H9 (cell line): ENCODE measurements around the gene SEZ6. TPM values are rescaled to one million over a fixed set of nuclear protein-coding genes. Genes with fewer than 3 reads are reported as not detected.

Experiments
- DNase-seq: peaks from one replicate; pipeline ENCODE4 v3.0.0-alpha.2; 2017
- H2AFZ ChIP-seq: one replicate; pipeline ENCODE4 v1.6.1; 2013; ENCODE audit warnings: mild to moderate bottlenecking, low read length, control low read depth, moderate library complexity
- H2AK5ac ChIP-seq: 2 replicates; pipeline ENCODE4 v1.6.1; 2013; ENCODE audit warnings: low read length, control low read depth, mixed read lengths; ENCODE audit not compliant: insufficient read length
- H2BK120ac ChIP-seq: one replicate; pipeline ENCODE4 v1.6.1; 2013; ENCODE audit warnings: low read depth, mild to moderate bottlenecking, low read length, control low read depth, inconsistent platforms; ENCODE audit not compliant: poor library complexity, severe bottlenecking
- H2BK12ac ChIP-seq: 2 replicates; pipeline ENCODE4 v1.6.1; 2013; ENCODE audit warnings: low read length, control low read depth, mixed read lengths, low read depth; ENCODE audit not compliant: insufficient read length
- H2BK15ac ChIP-seq: 2 replicates; pipeline ENCODE4 v1.6.1; 2013; ENCODE audit warnings: low read depth, low read length, control low read depth
- H2BK20ac ChIP-seq: one replicate; pipeline ENCODE4 v1.6.1; 2013; ENCODE audit warnings: low read depth, mild to moderate bottlenecking, low read length, control low read depth, inconsistent platforms; ENCODE audit not compliant: poor library complexity, severe bottlenecking
- H2BK5ac ChIP-seq: 2 replicates; pipeline ENCODE4 v1.6.1; 2013; ENCODE audit warnings: low read length, control low read depth, mixed read lengths; ENCODE audit not compliant: insufficient read length
- H3K14ac ChIP-seq: 2 replicates; pipeline ENCODE4 v1.6.1; 2013; ENCODE audit warnings: low read length, control low read depth; ENCODE audit not compliant: insufficient read depth
- H3K18ac ChIP-seq: 2 replicates; pipeline ENCODE4 v1.6.1; 2013; ENCODE audit warnings: low read depth, mild to moderate bottlenecking, mixed read lengths, low read length, control low read depth; ENCODE audit not compliant: insufficient read length
- H3K23ac ChIP-seq: 2 replicates; pipeline ENCODE4 v1.6.1; 2013; ENCODE audit warnings: low read length, control low read depth, mixed read lengths, low read depth; ENCODE audit not compliant: insufficient read length
- H3K23me2 ChIP-seq: 2 replicates; pipeline ENCODE4 v1.6.1; 2013; ENCODE audit warnings: low read depth, mild to moderate bottlenecking, mixed read lengths, low read length, control low read depth; ENCODE audit not compliant: insufficient read length, poor library complexity, severe bottlenecking
- H3K27ac ChIP-seq: 2 replicates; pipeline ENCODE4 v1.5.1; 2013; ENCODE audit warnings: low read length, control low read depth, mixed read lengths, low read depth; ENCODE audit not compliant: insufficient read length
- H3K27me3 ChIP-seq: 2 replicates; pipeline ENCODE4 v1.6.1; 2013; ENCODE audit warnings: low read length, control low read depth, inconsistent platforms; ENCODE audit not compliant: insufficient read depth
- H3K4ac ChIP-seq: 2 replicates; pipeline ENCODE4 v1.6.1; 2013; ENCODE audit warnings: low read depth, mild to moderate bottlenecking, control low read depth, inconsistent platforms, low read length, moderate library complexity
- H3K4me1 ChIP-seq: 2 replicates; pipeline ENCODE4 v1.6.1; 2013; ENCODE audit warnings: low read length, control low read depth, inconsistent platforms; ENCODE audit not compliant: insufficient read depth
- H3K4me2 ChIP-seq: 2 replicates; pipeline ENCODE4 v1.6.1; 2013; ENCODE audit warnings: low read length, control low read depth, mixed read lengths; ENCODE audit not compliant: insufficient read length, insufficient read depth
- H3K56ac ChIP-seq: 2 replicates; pipeline ENCODE4 v1.6.1; 2013; ENCODE audit warnings: low read depth, mild to moderate bottlenecking, mixed read lengths, low read length, control low read depth; ENCODE audit not compliant: insufficient read length
- H3K79me1 ChIP-seq: 2 replicates; pipeline ENCODE4 v1.6.1; 2013; ENCODE audit warnings: low read depth, mild to moderate bottlenecking, moderate library complexity, low read length, control low read depth, inconsistent platforms; ENCODE audit not compliant: insufficient read depth, poor library complexity, severe bottlenecking
- H3K79me2 ChIP-seq: 2 replicates; pipeline ENCODE4 v1.6.1; 2013; ENCODE audit warnings: low read length, control low read depth, inconsistent platforms; ENCODE audit not compliant: insufficient read depth
- H3K9ac ChIP-seq: 2 replicates; pipeline ENCODE4 v1.6.1; 2013; ENCODE audit warnings: low read length, control low read depth, mixed read lengths; ENCODE audit not compliant: insufficient read length; ENCODE audit errors: extremely low read depth
- H3K9me3 ChIP-seq: one replicate; pipeline ENCODE4 v1.6.1; 2013; ENCODE audit warnings: low read depth, low read length, inconsistent platforms; ENCODE audit not compliant: control insufficient read depth
- H3T11ph ChIP-seq: one replicate; pipeline ENCODE4 v1.6.1; 2013; ENCODE audit warnings: mild to moderate bottlenecking, low read length, control low read depth, inconsistent platforms
- H4K20me1 ChIP-seq: one replicate; pipeline ENCODE4 v1.6.1; 2013; ENCODE audit not compliant: control insufficient read depth, insufficient read length, insufficient read depth
- H4K5ac ChIP-seq: 2 replicates; pipeline ENCODE4 v1.6.1; 2013; ENCODE audit warnings: low read depth, mild to moderate bottlenecking, mixed read lengths, low read length, control low read depth; ENCODE audit not compliant: insufficient read length
- H4K8ac ChIP-seq: replicated peaks from 2 replicates; pipeline ENCODE4 v1.6.1; 2013; ENCODE audit warnings: low read length, control low read depth, mixed read lengths, low read depth; ENCODE audit not compliant: insufficient read length
- H4K91ac ChIP-seq: 2 replicates; pipeline ENCODE4 v1.6.1; 2013; ENCODE audit warnings: low read depth, mild to moderate bottlenecking, moderate library complexity, mixed read lengths, low read length, control low read depth; ENCODE audit not compliant: insufficient read length
- H3K27ac Mint-ChIP-seq, 3 experiments: 2 replicates in 2 of 3; 3 replicates in 1 of 3; pipeline ENCODE4 v1.8.0; 2020 to 2021; ENCODE audit warnings: mixed read lengths in 3 of 3, mild to moderate bottlenecking in 1 of 3, moderate library complexity in 1 of 3
- H3K27me3 Mint-ChIP-seq: 2 replicates; pipeline ENCODE4 v1.8.0; 2021; ENCODE audit warnings: low read depth, mild to moderate bottlenecking, moderate library complexity, mixed read lengths
- H3K36me3 Mint-ChIP-seq, 3 experiments: 2 replicates in 2 of 3; 3 replicates in 1 of 3; pipeline ENCODE4 v1.8.0; 2020 to 2021; ENCODE audit warnings: low read depth in 3 of 3, mixed read lengths in 3 of 3; ENCODE audit not compliant: insufficient read depth in 1 of 3
- H3K4me1 Mint-ChIP-seq, 2 experiments: 2 replicates each; pipeline ENCODE4 v1.8.0; 2020; ENCODE audit warnings: mixed read lengths in 2 of 2
- H3K4me3 Mint-ChIP-seq, 2 experiments: 2 replicates in 1 of 2; 3 replicates in 1 of 2; pipeline ENCODE4 v1.8.0; 2020 to 2021; ENCODE audit warnings: mild to moderate bottlenecking in 2 of 2, mixed read lengths in 2 of 2, moderate library complexity in 1 of 2
- H3K9me3 Mint-ChIP-seq, 2 experiments: 2 replicates in 1 of 2; 3 replicates in 1 of 2; pipeline ENCODE4 v1.8.0; 2020; ENCODE audit warnings: mild to moderate bottlenecking in 2 of 2, mixed read lengths in 2 of 2, moderate library complexity in 1 of 2
- CTCF ChIP-seq: fragments of 200-600 bp; sonication (generic); conservative IDR thresholded peaks from 3 replicates; pipeline ENCODE4 v1.8.0; 2021; ENCODE audit warnings: antibody characterized with exemption, mild to moderate bottlenecking
- WGBS: extraction: QIAGEN DNeasy Blood & Tissue Kit; methylation state at CpG from one replicate; pipeline ENCODE4 v1.1.7; 2013; ENCODE audit warnings: missing lambda C conversion rate, low lambda C conversion rate, mixed read lengths; ENCODE audit not compliant: insufficient read length; ENCODE audit errors: extremely low coverage; 5-methylcytosine and 5-hydroxymethylcytosine counted together
- total RNA-seq: library from RNA; stranded (reverse); gene quantifications from 2 replicates; pipeline ENCODE4 v1.2.1, GENCODE V29; 2021

The SEZ6 gene
- total RNA-seq, 1 experiment from 2014 or later, result 1.8 TPM

DNA sequence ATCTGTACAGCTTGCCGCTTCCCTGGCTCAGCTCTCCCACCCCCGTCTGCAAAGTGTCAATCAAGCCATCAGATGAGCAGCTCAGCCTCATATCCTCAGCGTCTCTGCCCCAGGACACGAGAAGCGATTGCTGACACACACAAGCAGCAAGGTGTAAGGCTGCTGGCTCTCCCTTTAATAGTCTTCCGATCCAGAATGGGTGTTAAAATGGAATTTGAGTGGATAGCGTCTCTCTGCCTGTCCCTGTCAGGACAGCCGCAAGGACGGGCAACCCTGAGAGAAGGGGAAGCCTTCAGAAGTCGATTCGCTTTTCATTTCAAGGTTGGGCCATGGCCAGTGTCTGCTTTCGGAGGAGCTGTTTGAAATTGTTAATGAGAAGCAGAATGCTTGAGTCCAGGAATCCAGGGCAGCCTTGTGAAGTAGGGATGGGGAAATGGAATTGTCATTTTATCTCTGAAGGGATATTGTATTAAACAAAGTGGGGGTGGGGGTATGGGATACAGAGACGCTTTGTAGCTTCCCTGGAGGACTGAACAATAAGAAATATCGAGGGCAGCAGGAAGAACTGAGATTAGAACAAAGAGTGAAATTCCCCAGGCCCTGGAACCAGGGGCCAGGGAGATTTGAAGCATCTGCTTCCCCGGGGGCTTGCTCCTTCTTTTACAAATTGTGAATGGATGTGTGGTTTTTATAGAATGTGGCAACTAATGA, 32.4 kb upstream of the SEZ6 start:
- Histone ChIP-seq H2AFZ (no peak overlapping the region), H3K79me2 (no peaks in the 10 kb centered on the region), H3K79me1 (no peaks in the 10 kb centered on the region), H3K18ac (no peak overlapping the region), H3K9ac (no peak overlapping the region), H3K23ac (no peak overlapping the region), H3K56ac (no peak overlapping the region), H3K4me2 (no peak overlapping the region), H3K27me3 (no peaks in the 10 kb centered on the region), H2BK5ac (no peak overlapping the region), H3K23me2 (peaks cover 5% of the 10 kb centered on the region), H2BK15ac (no peak overlapping the region), H3K4me1 (peaks cover 16% of the 10 kb centered on the region), H4K5ac (no peak overlapping the region), H4K20me1 (no peaks in the 10 kb centered on the region), H3K14ac (peak overlapping the region; percentile 0; the same call in 1 of the 2 replicates), H3K9me3 (no peaks in the 10 kb centered on the region), H2BK20ac (no peak overlapping the region), H2BK120ac (no peak overlapping the region), H3T11ph (no peak overlapping the region), H4K8ac (no peak overlapping the region), H2BK12ac (no peak overlapping the region), H2AK5ac (no peak overlapping the region), H4K91ac (no peak overlapping the region), H3K4ac (no peak overlapping the region), H3K27ac (no peak overlapping the region)
- DNase-seq, result no peak
- Mint-ChIP-seq H3K27me3 (peaks cover 5% of the 10 kb centered on the region), H3K9me3 (peaks cover 19 to 20% of the 10 kb centered on the region in 2 experiments), H3K27ac (no peak overlapping the region), H3K36me3 (peaks cover 13 to 20% (median 15%) of the 10 kb centered on the region in 3 experiments), H3K4me1 (peaks cover 34 to 37% of the 10 kb centered on the region in 2 experiments), H3K4me3 (no peak overlapping the region)
- no CpG with 5 or more reads among the region's 15 CpGs for WGBS
- no peak for TF ChIP-seq CTCF
